ENCODE measurements around the gene GABBR1.

The GABBR1 gene

GRCh38 chr6:29653452-29654038 lies 20.6 kb upstream of the GABBR1 start:
- Histone ChIP-seq H2AFZ (ENCODE audit: low read depth, low read length) (0 out of 2 replicates have a peak overlapping the region, but pooled peaks have one; percentile 13), H3K36me3 (replicated peaks; ENCODE audit: low read depth, low read length) (no peaks in the 10 kb centered on the region), H4K20me1 (ENCODE audit: insufficient read depth, low read length) (no peaks in the 10 kb centered on the region), H3K9me3 (ENCODE audit: insufficient read depth, low read length) (no peaks in the 10 kb centered on the region), H3K27ac (ENCODE audit: low read length) (no peak overlapping the region), H3K79me2 (ENCODE audit: low read length) (no peaks in the 10 kb centered on the region), H3K4me2 (ENCODE audit: low read length) (peak overlapping the region; percentile 40), H3K27me3 (ENCODE audit: low read depth, low read length) (no peaks in the 10 kb centered on the region), H3K4me3 (ENCODE audit: low read length) (no peak overlapping the region), H3K4me1 (ENCODE audit: low read length) (peaks cover 10% of the 10 kb centered on the region), H3K9ac (ENCODE audit: low read length) (no peak overlapping the region)
- TF ChIP-seq EZH2phosphoT487 (IDR thresholded peaks at IDR 0.05; ENCODE audit: low read depth) (no peak), CTCF (IDR thresholded peaks at IDR 0.05; ENCODE audit: low read depth, low read length) (peak; percentile 61)

- no peaks in the 10 kb centered on the region for H3K9me3 ChIP-seq (ENCODE audit: insufficient read depth, low read length)
- H4K20me1 ChIP-seq (ENCODE audit: insufficient read depth, low read length): no peaks in the 10 kb centered on the region
- H3K79me2 ChIP-seq (ENCODE audit: low read length): no peaks in the 10 kb centered on the region
- no peaks in the 10 kb centered on the region for H3K36me3 ChIP-seq (replicated peaks; ENCODE audit: low read depth, low read length)
- no peak overlapping the region for H2AFZ ChIP-seq (ENCODE audit: low read depth, low read length)
- no peak overlapping the region for H3K4me2 ChIP-seq (ENCODE audit: low read length)
- no peak overlapping the region for H3K9ac ChIP-seq (ENCODE audit: low read length)
- H3K4me3 ChIP-seq (ENCODE audit: low read length): no peak overlapping the region
- H3K27me3 ChIP-seq (ENCODE audit: low read depth, low read length): no peaks in the 10 kb centered on the region
- no peak overlapping the region for H3K27ac ChIP-seq (ENCODE audit: low read length)
- H3K4me1 ChIP-seq (ENCODE audit: low read length): peaks cover 10% of the 10 kb centered on the region
- TF ChIP-seq EZH2phosphoT487 (IDR thresholded peaks at IDR 0.05; ENCODE audit: low read depth): no peak
- no peak for TF ChIP-seq CTCF (IDR thresholded peaks at IDR 0.05; ENCODE audit: low read depth, low read length)
Measured at GRCh38 chr6:29652198-29652584, 19.2 kb upstream of the GABBR1 start.

- no peak overlapping the region for H3K27ac ChIP-seq (ENCODE audit: low read length)
- no peaks in the 10 kb centered on the region for H3K9me3 ChIP-seq (ENCODE audit: insufficient read depth, low read length)
- peak; percentile 54 for TF ChIP-seq CTCF (IDR thresholded peaks at IDR 0.05; ENCODE audit: low read depth, low read length)
- no peak for TF ChIP-seq EZH2phosphoT487 (IDR thresholded peaks at IDR 0.05; ENCODE audit: low read depth)
- H2AFZ ChIP-seq (ENCODE audit: low read depth, low read length): no peak overlapping the region
- H3K9ac ChIP-seq (ENCODE audit: low read length): no peak overlapping the region
- no peak overlapping the region for H3K4me3 ChIP-seq (ENCODE audit: low read length)
- H3K4me1 ChIP-seq (ENCODE audit: low read length): peaks cover 9% of the 10 kb centered on the region
- H3K4me2 ChIP-seq (ENCODE audit: low read length): no peak overlapping the region
- no peaks in the 10 kb centered on the region for H3K36me3 ChIP-seq (replicated peaks; ENCODE audit: low read depth, low read length)
- H4K20me1 ChIP-seq (ENCODE audit: insufficient read depth, low read length): no peaks in the 10 kb centered on the region
- H3K27me3 ChIP-seq (ENCODE audit: low read depth, low read length): no peaks in the 10 kb centered on the region
- no peaks in the 10 kb centered on the region for H3K79me2 ChIP-seq (ENCODE audit: low read length)
Measured at GRCh38 chr6:29651413-29652197, 18.6 kb upstream of the GABBR1 start.
